ENCODE data around the gene CNNM4.

Gene CNNM4

DNA sequence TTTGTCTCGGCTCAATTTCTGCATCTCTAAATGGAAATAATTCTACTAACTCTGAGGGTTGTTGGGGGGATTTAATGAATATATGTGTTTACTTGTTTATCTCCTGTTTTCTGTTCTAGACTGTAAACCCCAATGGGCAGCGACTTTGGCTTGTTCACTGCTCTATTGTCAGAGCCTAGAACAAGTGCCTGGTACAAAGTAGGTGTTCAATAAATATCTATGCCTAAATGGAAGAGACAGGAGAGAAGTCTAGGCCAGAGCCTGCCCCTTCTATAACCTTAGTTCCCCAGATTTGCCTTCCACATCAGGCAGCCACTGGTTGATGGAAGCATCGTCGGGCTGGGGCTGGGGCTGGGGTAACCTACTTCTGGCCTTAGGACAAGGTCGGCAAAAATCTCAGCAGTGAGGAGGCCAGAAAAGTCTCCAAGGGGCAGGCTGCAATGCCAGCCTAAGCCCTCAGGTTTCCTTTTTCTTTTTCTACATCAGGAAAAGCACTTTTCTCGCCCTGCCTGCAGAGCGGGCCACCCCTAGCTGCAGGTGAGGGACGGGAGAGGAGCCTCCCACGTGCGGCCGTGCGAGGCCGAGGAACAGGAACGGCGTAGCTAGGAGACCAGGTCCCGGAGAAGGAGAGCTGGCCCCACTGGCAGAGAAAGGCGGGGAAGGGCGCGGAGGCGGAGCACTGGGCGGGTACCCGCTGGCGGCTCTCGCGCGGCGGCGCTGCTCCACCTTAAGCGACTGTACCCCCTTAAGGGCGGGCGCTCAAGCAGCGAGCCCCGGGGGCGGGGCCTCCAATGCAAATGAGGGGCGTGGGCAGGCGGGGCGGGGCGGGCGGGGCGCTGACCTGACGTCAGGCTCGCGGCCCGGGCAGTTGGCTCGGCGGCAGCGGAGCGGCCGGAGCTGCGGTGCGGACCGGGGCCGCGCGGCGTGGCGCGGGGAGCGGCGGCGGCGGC is at the start of gene CNNM4:
Gene CNNM4, plus strand, starts transcription at position 867 of the 950 bp plus-strand sequence. CDS start 98 bp downstream, outside the sequence.
- DNase-seq (ENCODE audit: low read depth in 2 of 2): peak; percentile 85 to 88

DNA sequence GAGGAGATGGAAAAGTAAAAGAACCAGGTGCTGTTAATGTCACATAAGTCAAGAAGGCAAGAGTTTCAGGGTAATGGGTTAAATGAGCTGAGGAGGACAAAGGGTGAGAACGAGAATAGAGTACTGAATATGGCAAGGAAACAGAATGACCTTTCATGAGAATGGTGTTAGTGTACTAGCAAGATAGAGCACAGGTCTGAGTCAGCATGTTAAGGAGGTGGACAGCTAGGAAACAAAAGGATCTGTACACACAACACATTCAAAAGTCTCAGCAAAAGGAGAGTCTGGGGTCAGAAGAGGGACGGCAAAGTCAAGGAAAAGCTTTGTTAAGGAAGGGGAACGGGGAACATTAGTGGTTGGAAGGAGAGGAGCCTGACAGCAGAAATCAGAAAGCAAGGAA is 49.7 kb upstream of the CNNM4 start:
- no peak for DNase-seq (ENCODE audit: low read depth in 2 of 2)

DNA sequence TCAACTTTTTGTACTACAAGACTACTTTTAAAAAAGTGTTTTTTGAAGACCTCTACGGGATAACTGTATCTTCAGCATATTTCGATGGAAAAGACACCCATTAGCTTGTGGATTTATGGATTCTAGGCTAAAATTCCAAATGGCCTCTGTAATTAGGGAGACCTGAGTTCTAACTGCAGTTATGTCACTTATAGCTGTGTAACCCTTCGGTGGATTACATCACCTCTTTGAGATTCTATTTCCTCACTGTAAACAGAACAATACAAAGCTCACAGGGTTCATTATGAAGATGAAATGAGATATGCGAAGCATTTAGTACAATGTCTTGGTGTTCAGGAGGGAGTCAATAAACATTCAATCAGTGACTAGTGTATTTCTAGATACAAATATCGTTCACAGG is 45.0 kb upstream of the CNNM4 start:
- no peak for DNase-seq (ENCODE audit: low read depth in 2 of 2)

DNA sequence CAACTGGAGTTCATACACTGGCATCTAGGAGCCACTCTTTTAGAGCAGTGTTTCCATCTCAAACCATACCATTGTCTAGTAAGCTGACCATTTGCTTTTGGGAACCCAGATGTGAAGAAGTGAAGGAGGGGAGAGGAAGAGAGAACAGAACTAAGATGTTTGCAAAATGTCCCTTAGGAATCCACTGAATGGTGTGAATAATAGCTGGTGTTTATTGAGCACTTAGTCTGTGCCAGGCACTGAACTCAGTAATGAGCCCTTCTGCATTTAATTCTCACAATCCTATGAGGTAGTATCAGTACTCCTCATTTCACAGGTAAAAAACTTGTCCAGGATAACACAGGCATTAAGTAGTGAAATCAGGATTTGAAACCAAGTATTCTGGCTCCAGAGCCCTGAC is 44.3 kb upstream of the CNNM4 start:
- no peak for DNase-seq (ENCODE audit: low read depth in 2 of 2)

DNA sequence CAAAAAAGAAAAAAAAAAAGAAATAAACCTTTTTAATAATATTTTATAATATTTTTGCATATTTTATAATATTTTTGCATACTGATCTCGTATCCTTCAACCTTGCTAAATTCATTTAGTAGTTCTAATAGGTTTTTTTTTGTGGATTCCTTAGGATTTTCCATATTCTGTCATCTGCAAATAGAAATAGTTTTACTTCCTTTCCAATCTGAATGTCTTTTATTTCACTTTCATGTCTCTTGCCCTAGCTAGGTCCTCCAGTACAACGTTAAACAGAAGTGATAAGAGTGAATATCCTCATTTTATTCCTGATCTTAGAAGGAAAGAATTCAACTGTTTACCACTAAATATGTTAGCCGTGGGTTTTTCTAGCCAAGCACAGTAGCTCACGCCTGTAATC is 34.6 kb upstream of the CNNM4 start:
- no peak for DNase-seq (ENCODE audit: low read depth in 2 of 2)

DNA sequence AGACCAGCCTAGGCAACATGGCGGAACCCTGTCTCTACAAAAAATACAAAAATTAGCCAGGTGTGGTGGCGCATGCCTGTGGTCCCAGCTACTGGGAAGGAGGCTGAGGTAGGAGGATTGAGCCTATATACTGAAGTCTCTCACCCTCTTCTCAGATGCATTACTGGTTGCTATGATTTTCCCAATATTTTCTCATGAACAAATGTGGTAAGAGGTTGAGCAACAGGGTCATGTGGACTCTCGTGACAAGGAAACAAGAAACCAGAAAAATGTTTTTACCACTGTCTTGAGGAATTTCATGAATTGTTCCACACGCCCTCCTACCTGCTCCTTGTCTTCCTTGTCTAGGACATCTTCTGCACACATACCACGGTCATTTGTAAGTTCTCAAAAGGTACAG is 33.3 kb upstream of the CNNM4 start:
- DNase-seq (ENCODE audit: low read depth in 2 of 2): no peak

DNA sequence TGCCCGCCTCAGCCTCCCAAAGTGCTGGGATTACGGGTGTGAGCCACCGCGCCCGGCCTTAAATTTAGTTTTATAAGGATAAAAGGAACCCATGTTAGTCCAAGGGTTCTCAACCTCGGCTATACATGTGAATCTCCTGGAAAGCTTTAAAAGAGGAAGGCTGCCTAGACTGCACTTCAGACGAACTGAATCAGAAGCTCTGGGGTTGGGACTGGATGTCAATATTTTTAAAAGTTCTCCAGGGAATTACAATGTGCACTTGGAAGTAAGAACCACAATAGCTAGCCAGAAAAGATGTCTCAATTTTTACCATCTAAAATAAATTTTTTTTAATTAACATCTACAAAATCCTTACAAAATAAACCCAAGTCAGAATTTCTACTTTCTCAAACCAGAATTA is 31.0 kb upstream of the CNNM4 start:
- no peak for DNase-seq (ENCODE audit: low read depth in 2 of 2)

DNA sequence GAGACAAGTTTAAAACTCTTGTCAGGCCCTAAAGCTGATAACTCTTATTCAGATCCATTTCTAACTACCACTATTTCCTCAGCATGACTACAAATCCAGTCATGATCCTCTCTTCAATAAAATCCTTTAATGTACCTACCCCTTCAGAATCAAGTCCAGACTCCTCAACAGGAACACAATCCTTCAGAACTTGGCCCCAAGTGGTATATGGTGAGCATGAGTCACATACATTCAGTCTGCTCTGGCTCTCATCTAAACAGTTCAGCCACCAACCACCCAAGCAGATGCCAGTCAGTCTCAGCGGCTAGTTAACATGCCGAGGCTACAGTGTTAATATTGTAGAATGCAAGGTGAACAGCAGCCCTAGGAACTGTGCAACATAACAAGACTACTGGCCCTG is 30.5 kb upstream of the CNNM4 start:
- DNase-seq (ENCODE audit: low read depth in 2 of 2): no peak

DNA sequence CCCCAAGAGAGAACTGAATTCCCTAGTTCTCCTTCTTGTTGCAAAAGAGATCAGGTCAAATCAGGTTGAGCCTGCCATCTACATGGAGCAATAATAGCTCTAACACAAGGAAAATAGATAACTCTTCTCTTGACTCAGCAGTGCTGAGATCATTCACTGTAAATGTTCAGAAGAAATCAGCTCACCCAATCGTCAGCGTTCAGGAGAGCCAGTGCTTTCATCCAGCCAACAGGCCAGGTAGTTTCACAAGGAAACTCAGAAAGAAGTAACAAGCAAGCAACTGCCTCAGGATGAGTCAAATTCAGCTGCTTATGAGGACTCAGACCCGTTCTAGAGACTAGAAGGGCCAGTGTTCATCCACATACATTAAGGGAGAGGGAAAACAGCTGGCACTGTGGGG is 26.8 kb upstream of the CNNM4 start:
- DNase-seq (ENCODE audit: low read depth in 2 of 2): no peak

DNA sequence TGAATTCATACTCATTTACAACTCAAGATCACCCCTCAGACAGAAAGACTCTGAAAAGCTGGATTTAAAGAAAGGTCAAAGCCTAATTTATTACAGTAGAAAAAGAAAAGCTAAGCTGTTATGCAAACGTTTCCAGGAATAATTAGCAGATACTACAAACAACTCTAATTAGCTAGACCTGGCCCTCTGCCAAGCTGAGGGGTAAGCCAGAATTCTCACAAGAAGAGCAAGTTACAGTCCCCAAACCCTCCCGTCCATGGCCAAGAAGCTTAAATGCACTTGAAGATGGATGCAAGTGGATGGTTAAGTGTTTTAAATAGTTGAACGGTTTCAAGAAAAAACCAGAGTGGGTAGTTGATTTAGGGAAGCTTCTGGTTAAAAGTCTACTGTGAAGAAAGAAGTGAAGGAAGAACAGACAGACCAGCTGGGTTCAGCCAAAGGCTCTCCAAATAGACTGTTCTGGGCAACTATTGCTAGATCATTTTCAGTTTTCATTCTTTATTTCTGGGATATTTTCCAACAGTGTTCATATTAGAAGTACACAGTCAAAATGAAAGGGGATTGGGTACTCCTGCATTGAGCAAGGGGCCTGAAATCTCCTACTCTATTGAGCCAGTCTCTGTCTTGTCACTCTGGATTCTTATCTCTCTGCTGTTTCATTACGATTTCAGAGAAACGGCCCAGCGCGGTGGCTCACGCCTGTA is 25.7 kb upstream of the CNNM4 start:
- DNase-seq (ENCODE audit: low read depth in 2 of 2): no peak

DNA sequence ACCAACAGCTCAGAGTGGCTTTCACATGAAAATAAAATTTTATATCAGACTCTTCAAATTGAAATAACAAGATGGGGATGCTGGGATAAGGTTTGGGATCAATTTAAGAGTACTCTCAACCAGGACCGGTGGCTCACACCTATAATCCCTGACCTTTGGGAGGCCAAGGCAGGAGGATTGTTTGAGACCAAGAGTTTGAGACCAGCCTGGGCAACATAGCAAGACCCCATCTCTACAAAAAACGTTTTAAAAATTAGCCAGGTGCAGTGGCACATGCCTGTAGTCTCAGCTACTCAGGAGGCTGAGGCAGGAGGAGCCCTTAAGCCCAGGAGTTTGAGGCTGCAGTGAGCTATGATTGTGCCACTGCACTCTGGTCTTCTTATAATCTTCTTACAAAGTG is 23.5 kb upstream of the CNNM4 start:
- no peak for DNase-seq (ENCODE audit: low read depth in 2 of 2)

DNA sequence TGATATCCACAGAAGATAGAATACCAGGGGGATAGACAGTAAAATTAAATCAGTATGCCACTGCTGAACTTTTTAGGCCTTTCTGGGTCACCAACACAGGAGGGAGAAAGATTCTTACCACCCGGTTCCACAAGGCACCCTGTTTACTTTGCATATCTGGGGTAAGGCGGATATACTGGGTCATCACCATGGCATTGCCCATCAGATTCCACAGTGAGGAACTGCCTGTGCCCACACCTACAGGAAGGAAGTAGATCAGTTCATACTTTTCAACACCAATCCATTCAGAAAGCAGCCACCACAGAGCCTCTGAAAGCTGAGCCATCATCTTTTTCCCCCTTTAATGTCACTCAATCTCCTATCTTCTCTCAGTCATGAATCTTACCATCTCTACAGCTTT is 22.9 kb upstream of the CNNM4 start:
- no peak for DNase-seq (ENCODE audit: low read depth in 2 of 2)

DNA sequence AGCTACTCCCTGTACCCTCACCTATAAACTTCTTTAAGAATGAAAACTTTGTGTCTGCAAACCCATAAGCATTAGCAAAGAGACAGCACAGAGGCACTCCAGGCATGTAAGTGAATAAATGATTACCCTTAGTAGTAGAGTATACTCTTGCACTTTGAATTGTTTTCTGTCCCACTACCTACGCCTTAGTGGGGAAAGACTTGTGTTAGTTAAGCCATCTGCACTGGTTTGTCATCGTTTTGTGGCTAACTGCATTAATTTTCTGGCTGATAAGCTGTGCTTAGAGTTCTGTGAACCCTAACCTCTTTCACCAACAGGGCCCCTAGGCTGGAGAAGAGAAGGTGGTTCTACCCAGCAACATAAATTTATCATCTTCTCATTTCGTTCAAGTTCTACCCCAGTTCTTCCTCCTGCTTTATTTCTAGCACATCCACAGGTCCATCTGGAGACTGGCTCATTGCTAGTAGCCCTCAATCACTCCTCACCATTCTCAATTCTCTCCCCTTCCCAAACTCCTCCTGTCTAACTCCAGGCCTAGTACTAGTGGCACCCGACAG is 21.5 kb upstream of the CNNM4 start:
- DNase-seq (ENCODE audit: low read depth in 2 of 2): no peak

DNA sequence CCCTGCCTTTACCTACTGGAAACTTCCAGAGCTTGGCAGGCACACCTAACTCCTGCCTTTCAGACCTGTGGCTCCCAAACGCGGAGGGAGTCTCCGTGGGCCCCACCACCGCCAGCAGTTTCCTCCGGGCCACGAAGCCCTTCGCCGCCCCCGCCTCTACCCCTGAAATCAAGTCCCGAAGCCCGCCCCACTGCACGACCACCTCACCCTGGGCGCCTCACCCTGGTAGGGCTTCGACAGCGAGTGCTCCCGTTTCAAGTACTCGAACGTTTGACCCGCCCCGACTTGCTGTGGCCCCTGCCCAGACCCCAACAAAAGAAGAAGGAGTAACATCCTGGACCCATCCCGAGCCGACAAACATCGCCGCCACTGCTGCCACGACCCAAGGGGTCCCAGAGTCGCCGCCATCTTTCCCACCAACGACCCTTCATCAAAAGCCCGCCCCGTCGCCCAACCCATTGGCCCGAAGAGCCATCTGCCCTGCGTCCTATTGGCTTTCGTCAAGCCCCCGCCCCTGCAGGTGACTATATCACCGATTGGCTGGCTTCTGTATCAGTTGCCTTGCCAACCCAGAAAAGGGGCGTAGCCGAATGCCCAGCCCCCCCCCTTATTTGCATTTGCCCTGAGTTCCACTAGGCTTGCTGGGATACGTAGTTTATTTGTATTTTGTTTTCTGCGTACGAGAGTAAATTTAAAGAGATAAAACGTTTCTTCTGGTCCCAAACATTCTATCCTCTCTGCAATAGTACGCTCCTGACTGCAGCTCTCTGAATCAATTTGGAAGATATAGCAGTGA is 20.9 kb upstream of the CNNM4 start, which contains the start of gene LMAN2L:
Gene LMAN2L, minus strand, starts transcription at position 432 of the 796 bp plus-strand sequence. Its CDS starts 24 bp downstream, at position 408.
- peak; percentile 92 to 96 for DNase-seq (ENCODE audit: low read depth in 2 of 2)

DNA sequence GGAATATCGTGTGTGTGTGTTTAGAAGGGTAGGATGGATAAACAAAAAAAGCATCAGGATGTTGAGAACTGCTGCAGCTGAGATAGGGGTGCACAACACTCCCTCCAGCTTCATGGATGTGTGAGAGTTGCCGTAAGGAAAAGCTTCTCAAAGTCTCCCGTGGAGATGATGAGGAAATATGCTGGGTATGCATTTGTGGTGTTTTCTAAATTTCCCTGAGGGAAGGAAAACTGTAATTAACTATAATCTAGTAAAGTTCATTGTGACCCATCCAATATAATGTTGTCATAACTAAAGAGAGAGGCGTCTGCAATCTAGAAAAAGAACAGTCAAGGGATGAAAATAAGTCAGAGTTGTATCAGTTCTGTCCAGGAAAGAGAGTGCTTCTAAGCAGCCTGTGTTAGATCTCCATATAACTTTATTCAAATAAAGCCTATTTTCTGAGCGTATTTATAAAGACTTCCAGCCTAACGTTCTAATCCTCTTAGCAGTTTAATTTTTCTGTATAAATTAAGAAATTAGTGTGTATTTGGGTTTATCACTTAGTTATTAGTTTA is 13.6 kb upstream of the CNNM4 start:
- DNase-seq (ENCODE audit: low read depth in 2 of 2): no peak

DNA sequence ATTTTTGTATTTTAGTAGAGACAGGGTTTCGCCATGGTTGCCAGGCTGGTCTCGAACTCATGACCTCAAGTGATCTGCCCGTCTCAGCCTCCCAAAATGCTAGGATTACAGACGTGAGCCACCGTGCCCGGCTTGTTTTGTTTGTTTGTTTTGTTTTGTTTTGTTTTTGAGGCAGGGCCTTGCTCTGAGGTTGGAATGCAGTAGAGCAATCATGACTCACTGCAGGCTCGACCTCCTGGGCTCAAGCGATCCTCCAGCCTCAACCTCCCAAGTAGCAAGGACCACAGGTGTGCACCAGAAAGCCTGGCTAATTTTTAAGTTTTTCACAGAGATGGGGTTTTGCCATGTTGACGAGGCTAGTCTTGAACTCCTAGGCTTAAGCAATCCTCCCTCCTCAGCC is 8.9 kb upstream of the CNNM4 start:
- DNase-seq (ENCODE audit: low read depth in 2 of 2): no peak

DNA sequence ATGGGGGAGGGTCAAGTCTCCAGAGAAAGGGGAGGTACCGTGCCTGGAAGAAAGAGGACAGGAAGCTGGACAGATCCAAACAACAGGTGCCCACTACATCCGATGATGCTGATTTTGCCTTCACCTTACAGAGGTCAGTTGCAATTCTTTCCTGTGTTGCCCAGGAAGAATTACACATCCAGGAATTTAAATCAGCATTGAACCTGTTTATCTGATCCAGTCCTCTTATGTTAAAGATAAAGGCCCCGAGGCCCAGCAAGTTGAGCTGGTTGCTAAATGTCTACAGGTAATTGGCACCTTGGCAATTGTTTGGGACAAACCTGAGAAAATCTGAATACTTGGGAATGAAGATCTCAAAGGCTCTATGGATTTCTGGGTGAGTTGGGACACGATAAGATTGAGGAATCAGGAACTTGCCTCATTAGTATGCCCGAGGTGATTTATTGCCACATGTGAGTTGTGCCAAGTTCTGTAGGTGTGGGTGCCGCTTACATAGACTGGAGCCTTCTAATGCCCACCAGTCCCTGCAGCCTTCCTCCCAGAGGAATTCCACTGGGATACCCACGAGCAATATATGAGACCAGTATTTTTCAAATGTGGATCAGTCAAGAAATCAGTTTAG is 6.9 kb upstream of the CNNM4 start:
- no peak for DNase-seq (ENCODE audit: low read depth in 2 of 2)

DNA sequence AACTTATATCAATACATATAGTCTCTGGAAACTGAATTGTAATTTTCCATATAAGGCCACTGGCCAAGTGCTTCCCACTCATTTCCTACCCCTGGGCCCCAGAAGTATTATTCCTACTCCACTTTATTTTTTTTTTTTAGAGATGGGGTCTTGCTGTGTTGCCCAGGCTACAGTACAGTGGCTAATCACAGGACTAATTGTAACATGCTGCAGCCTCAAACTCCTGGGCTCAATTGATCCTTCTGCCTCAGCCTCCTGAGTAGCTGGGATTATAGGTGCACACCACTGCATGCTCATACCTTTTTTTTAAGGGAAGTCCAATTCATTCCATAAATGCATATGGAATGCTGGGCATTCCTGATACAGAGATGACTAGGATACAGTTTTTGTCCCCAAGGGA is 6.4 kb upstream of the CNNM4 start:
- no peak for DNase-seq (ENCODE audit: low read depth in 2 of 2)

DNA sequence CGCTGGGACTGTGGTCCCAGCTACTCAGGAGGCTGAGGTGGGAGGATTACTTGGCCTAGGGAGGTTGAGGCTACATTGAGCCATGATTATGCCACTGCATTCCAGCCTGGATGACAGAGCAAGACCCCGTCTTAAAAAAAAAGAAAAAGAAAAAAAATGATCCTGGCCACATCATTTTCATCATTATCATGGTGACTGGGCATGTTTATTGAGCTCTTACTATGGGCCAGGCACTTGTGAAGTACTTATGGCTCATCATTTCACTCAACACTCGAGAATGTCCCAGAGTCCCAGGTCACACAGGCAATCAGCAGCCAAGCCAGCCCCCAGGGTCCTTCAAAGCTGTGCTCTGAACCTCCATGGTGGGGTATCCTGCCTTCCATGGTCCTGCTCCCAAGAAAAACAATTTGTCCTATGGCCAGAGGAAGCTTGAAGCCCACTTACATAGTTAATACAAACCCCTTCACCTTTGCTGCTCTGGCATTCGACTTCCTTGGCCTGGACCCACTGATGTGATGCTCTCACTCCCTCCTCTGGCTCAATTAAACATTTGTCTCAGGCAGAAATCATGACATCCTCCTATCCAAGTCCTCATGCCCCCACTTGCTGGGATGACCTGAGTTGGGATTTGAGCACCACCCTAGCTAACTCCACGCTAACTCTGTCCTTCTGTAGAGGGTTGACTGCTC is 3.8 kb upstream of the CNNM4 start:
- no peak for DNase-seq (ENCODE audit: low read depth in 2 of 2)

DNA sequence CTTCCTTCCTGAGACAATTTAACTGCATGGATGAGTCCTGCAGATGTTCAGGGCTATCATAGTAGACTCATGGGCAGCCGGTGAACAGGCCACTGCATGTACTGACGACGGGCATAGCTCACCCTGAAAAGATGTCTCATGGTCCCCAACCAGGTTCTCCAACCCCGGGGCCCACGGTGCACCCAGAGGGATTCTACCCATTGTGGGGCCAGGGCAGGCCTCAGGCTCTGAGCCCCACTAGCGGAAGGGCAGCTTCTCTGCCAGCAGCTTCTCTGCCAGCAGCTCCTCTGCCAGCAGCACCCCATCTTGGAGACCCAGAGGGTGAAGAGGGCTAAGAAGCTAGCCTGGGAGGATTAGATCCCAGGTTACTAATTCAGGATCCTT is 3.2 kb upstream of the CNNM4 start:
- no peak for DNase-seq (ENCODE audit: low read depth in 2 of 2)

DNA sequence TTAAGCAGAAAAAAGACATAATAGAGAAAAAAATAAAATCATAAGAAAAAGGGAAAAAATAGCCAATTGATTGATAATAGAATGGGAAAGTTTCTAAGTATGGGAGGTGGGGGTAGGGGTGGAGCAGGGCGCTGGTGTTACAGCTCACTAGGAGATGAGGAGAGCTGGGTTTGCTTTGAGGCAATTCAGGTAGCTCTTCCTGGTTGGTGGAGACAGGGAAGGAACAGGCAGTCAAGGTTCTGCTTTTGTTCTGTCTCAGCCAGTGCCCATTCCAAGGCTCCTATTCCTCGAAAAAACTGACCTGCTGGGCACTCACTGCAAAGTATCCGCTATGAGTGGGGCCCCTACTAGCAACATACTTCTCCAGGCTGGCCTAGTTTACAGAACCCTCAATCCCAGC is 1.7 kb upstream of the CNNM4 start:
- no peak for DNase-seq (ENCODE audit: low read depth in 2 of 2)

Data from stimulated activated CD4-positive, alpha-beta T cell treated with anti-CD3 and anti-CD28 coated beads, Interleukin-15, amount 100 ng/mL, for 48 hours (primary cell).